H9 (cell line): ENCODE measurements around the gene ETV4. TPM values are rescaled to one million over a fixed set of nuclear protein-coding genes. Genes with fewer than 3 reads are reported as not detected.

Experiments used
- DNase-seq: peaks from one replicate; pipeline ENCODE4 v3.0.0-alpha.2; 2017
- H2AFZ ChIP-seq: one replicate; pipeline ENCODE4 v1.6.1; 2013; ENCODE audit warnings: mild to moderate bottlenecking, low read length, control low read depth, moderate library complexity
- H2AK5ac ChIP-seq: 2 replicates; pipeline ENCODE4 v1.6.1; 2013; ENCODE audit warnings: low read length, control low read depth, mixed read lengths; ENCODE audit not compliant: insufficient read length
- H2BK120ac ChIP-seq: one replicate; pipeline ENCODE4 v1.6.1; 2013; ENCODE audit warnings: low read depth, mild to moderate bottlenecking, low read length, control low read depth, inconsistent platforms; ENCODE audit not compliant: poor library complexity, severe bottlenecking
- H2BK12ac ChIP-seq: 2 replicates; pipeline ENCODE4 v1.6.1; 2013; ENCODE audit warnings: low read length, control low read depth, mixed read lengths, low read depth; ENCODE audit not compliant: insufficient read length
- H2BK15ac ChIP-seq: 2 replicates; pipeline ENCODE4 v1.6.1; 2013; ENCODE audit warnings: low read depth, low read length, control low read depth
- H2BK20ac ChIP-seq: one replicate; pipeline ENCODE4 v1.6.1; 2013; ENCODE audit warnings: low read depth, mild to moderate bottlenecking, low read length, control low read depth, inconsistent platforms; ENCODE audit not compliant: poor library complexity, severe bottlenecking
- H2BK5ac ChIP-seq: 2 replicates; pipeline ENCODE4 v1.6.1; 2013; ENCODE audit warnings: low read length, control low read depth, mixed read lengths; ENCODE audit not compliant: insufficient read length
- H3K14ac ChIP-seq: 2 replicates; pipeline ENCODE4 v1.6.1; 2013; ENCODE audit warnings: low read length, control low read depth; ENCODE audit not compliant: insufficient read depth
- H3K18ac ChIP-seq: 2 replicates; pipeline ENCODE4 v1.6.1; 2013; ENCODE audit warnings: low read depth, mild to moderate bottlenecking, mixed read lengths, low read length, control low read depth; ENCODE audit not compliant: insufficient read length
- H3K23ac ChIP-seq: 2 replicates; pipeline ENCODE4 v1.6.1; 2013; ENCODE audit warnings: low read length, control low read depth, mixed read lengths, low read depth; ENCODE audit not compliant: insufficient read length
- H3K23me2 ChIP-seq: 2 replicates; pipeline ENCODE4 v1.6.1; 2013; ENCODE audit warnings: low read depth, mild to moderate bottlenecking, mixed read lengths, low read length, control low read depth; ENCODE audit not compliant: insufficient read length, poor library complexity, severe bottlenecking
- H3K27ac ChIP-seq: 2 replicates; pipeline ENCODE4 v1.5.1; 2013; ENCODE audit warnings: low read length, control low read depth, mixed read lengths, low read depth; ENCODE audit not compliant: insufficient read length
- H3K27me3 ChIP-seq: 2 replicates; pipeline ENCODE4 v1.6.1; 2013; ENCODE audit warnings: low read length, control low read depth, inconsistent platforms; ENCODE audit not compliant: insufficient read depth
- H3K4ac ChIP-seq: 2 replicates; pipeline ENCODE4 v1.6.1; 2013; ENCODE audit warnings: low read depth, mild to moderate bottlenecking, control low read depth, inconsistent platforms, low read length, moderate library complexity
- H3K4me1 ChIP-seq: 2 replicates; pipeline ENCODE4 v1.6.1; 2013; ENCODE audit warnings: low read length, control low read depth, inconsistent platforms; ENCODE audit not compliant: insufficient read depth
- H3K4me2 ChIP-seq: 2 replicates; pipeline ENCODE4 v1.6.1; 2013; ENCODE audit warnings: low read length, control low read depth, mixed read lengths; ENCODE audit not compliant: insufficient read length, insufficient read depth
- H3K56ac ChIP-seq: 2 replicates; pipeline ENCODE4 v1.6.1; 2013; ENCODE audit warnings: low read depth, mild to moderate bottlenecking, mixed read lengths, low read length, control low read depth; ENCODE audit not compliant: insufficient read length
- H3K79me1 ChIP-seq: 2 replicates; pipeline ENCODE4 v1.6.1; 2013; ENCODE audit warnings: low read depth, mild to moderate bottlenecking, moderate library complexity, low read length, control low read depth, inconsistent platforms; ENCODE audit not compliant: insufficient read depth, poor library complexity, severe bottlenecking
- H3K79me2 ChIP-seq: 2 replicates; pipeline ENCODE4 v1.6.1; 2013; ENCODE audit warnings: low read length, control low read depth, inconsistent platforms; ENCODE audit not compliant: insufficient read depth
- H3K9ac ChIP-seq: 2 replicates; pipeline ENCODE4 v1.6.1; 2013; ENCODE audit warnings: low read length, control low read depth, mixed read lengths; ENCODE audit not compliant: insufficient read length; ENCODE audit errors: extremely low read depth
- H3K9me3 ChIP-seq: one replicate; pipeline ENCODE4 v1.6.1; 2013; ENCODE audit warnings: low read depth, low read length, inconsistent platforms; ENCODE audit not compliant: control insufficient read depth
- H3T11ph ChIP-seq: one replicate; pipeline ENCODE4 v1.6.1; 2013; ENCODE audit warnings: mild to moderate bottlenecking, low read length, control low read depth, inconsistent platforms
- H4K20me1 ChIP-seq: one replicate; pipeline ENCODE4 v1.6.1; 2013; ENCODE audit not compliant: control insufficient read depth, insufficient read length, insufficient read depth
- H4K5ac ChIP-seq: 2 replicates; pipeline ENCODE4 v1.6.1; 2013; ENCODE audit warnings: low read depth, mild to moderate bottlenecking, mixed read lengths, low read length, control low read depth; ENCODE audit not compliant: insufficient read length
- H4K8ac ChIP-seq: replicated peaks from 2 replicates; pipeline ENCODE4 v1.6.1; 2013; ENCODE audit warnings: low read length, control low read depth, mixed read lengths, low read depth; ENCODE audit not compliant: insufficient read length
- H4K91ac ChIP-seq: 2 replicates; pipeline ENCODE4 v1.6.1; 2013; ENCODE audit warnings: low read depth, mild to moderate bottlenecking, moderate library complexity, mixed read lengths, low read length, control low read depth; ENCODE audit not compliant: insufficient read length
- H3K27ac Mint-ChIP-seq, 3 experiments: 2 replicates in 2 of 3; 3 replicates in 1 of 3; pipeline ENCODE4 v1.8.0; 2020 to 2021; ENCODE audit warnings: mixed read lengths in 3 of 3, mild to moderate bottlenecking in 1 of 3, moderate library complexity in 1 of 3
- H3K27me3 Mint-ChIP-seq: 2 replicates; pipeline ENCODE4 v1.8.0; 2021; ENCODE audit warnings: low read depth, mild to moderate bottlenecking, moderate library complexity, mixed read lengths
- H3K36me3 Mint-ChIP-seq, 3 experiments: 2 replicates in 2 of 3; 3 replicates in 1 of 3; pipeline ENCODE4 v1.8.0; 2020 to 2021; ENCODE audit warnings: low read depth in 3 of 3, mixed read lengths in 3 of 3; ENCODE audit not compliant: insufficient read depth in 1 of 3
- H3K4me1 Mint-ChIP-seq, 2 experiments: 2 replicates each; pipeline ENCODE4 v1.8.0; 2020; ENCODE audit warnings: mixed read lengths in 2 of 2
- H3K4me3 Mint-ChIP-seq, 2 experiments: 2 replicates in 1 of 2; 3 replicates in 1 of 2; pipeline ENCODE4 v1.8.0; 2020 to 2021; ENCODE audit warnings: mild to moderate bottlenecking in 2 of 2, mixed read lengths in 2 of 2, moderate library complexity in 1 of 2
- H3K9me3 Mint-ChIP-seq, 2 experiments: 2 replicates in 1 of 2; 3 replicates in 1 of 2; pipeline ENCODE4 v1.8.0; 2020; ENCODE audit warnings: mild to moderate bottlenecking in 2 of 2, mixed read lengths in 2 of 2, moderate library complexity in 1 of 2
- WGBS: extraction: QIAGEN DNeasy Blood & Tissue Kit; methylation state at CpG from one replicate; pipeline ENCODE4 v1.1.7; 2013; ENCODE audit warnings: missing lambda C conversion rate, low lambda C conversion rate, mixed read lengths; ENCODE audit not compliant: insufficient read length; ENCODE audit errors: extremely low coverage; 5-methylcytosine and 5-hydroxymethylcytosine counted together
- total RNA-seq: library from RNA; stranded (reverse); gene quantifications from 2 replicates; pipeline ENCODE4 v1.2.1, GENCODE V29; 2021
- TF ChIP-seq, protein P1 (sequence below): fragments of 200-600 bp; sonication (generic); conservative IDR thresholded peaks from 3 replicates; pipeline ENCODE4 v1.8.0; 2021; ENCODE audit warnings: antibody characterized with exemption, mild to moderate bottlenecking

The ETV4 gene
- total RNA-seq, 1 experiment from 2014 or later, result 74.4 TPM

DNA sequence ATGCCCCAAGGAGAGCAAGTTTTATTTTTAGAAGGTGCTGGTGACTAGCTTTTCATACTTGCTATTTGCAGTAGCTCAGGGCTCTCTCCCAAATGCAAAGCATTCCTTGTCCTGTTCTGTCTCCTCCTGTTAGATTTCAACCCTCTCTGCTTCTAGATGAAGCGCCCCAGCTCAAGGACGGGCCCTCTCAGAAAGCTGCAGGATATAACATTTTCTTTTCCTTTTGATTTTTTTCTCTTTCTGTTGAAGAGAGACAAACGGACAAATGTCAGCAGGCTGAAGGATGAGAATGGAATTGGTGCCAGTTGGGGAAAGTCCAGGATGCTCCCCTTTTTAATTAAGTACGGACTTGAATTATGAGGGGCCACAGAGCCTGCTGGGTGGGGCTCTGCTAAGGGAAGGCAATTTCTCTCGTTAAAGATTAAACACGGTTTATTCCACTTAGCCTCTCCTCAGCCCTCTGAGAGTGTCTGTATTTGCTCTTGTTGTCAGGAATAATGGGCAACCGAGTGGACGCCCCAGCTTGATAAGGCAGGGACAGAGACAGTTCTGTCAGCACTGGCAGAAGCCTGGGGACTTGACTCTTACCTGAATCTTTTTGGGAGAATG is 6.2 kb upstream of the ETV4 start:
- Mint-ChIP-seq H3K27ac (no peak overlapping the region), H3K27me3 (peaks cover 24% of the 10 kb centered on the region), H3K36me3 (peaks cover 0 to 4% (median 0%) of the 10 kb centered on the region in 3 experiments; a peak in 4 of 7 replicates), H3K4me3 (no peak overlapping the region; a peak in 1 of 5 replicates), H3K4me1 (peaks cover 44 to 48% of the 10 kb centered on the region in 2 experiments), H3K9me3 (peaks cover 0 to 5% of the 10 kb centered on the region in 2 experiments; a peak in 3 of 5 replicates)
- no CpG with 5 or more reads among the region's 8 CpGs for WGBS
- Histone ChIP-seq H2AFZ (no peak overlapping the region), H4K5ac (no peak overlapping the region), H4K8ac (no peak overlapping the region), H3K4me2 (no peak overlapping the region), H3K14ac (no peak overlapping the region), H3K23ac (no peak overlapping the region), H3K27me3 (no peaks in the 10 kb centered on the region), H4K91ac (no peak overlapping the region), H2BK15ac (no peak overlapping the region), H2BK12ac (no peak overlapping the region), H2AK5ac (no peak overlapping the region), H2BK120ac (no peak overlapping the region), H3K18ac (no peak overlapping the region), H2BK20ac (no peak overlapping the region), H3K56ac (no peak overlapping the region), H3K9ac (no peak overlapping the region), H3K79me2 (no peaks in the 10 kb centered on the region), H3K9me3 (no peaks in the 10 kb centered on the region), H3K27ac (no peak overlapping the region), H3K4ac (no peak overlapping the region), H2BK5ac (no peak overlapping the region), H3K4me1 (peaks cover 18% of the 10 kb centered on the region; the same call in 1 of the 2 replicates), H3T11ph (no peak overlapping the region), H3K79me1 (no peaks in the 10 kb centered on the region), H4K20me1 (no peaks in the 10 kb centered on the region), H3K23me2 (no peaks in the 10 kb centered on the region)
- TF ChIP-seq, protein P1, sequence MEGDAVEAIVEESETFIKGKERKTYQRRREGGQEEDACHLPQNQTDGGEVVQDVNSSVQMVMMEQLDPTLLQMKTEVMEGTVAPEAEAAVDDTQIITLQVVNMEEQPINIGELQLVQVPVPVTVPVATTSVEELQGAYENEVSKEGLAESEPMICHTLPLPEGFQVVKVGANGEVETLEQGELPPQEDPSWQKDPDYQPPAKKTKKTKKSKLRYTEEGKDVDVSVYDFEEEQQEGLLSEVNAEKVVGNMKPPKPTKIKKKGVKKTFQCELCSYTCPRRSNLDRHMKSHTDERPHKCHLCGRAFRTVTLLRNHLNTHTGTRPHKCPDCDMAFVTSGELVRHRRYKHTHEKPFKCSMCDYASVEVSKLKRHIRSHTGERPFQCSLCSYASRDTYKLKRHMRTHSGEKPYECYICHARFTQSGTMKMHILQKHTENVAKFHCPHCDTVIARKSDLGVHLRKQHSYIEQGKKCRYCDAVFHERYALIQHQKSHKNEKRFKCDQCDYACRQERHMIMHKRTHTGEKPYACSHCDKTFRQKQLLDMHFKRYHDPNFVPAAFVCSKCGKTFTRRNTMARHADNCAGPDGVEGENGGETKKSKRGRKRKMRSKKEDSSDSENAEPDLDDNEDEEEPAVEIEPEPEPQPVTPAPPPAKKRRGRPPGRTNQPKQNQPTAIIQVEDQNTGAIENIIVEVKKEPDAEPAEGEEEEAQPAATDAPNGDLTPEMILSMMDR, result no peak
- no peak for DNase-seq
